C4-2B (cell line): ENCODE results near the gene NCKAP5.

Experiments used
- CTCF ChIP-seq: fragments of 450-650 bp; conservative IDR thresholded peaks from 2 replicates; pipeline ENCODE4 v1.5.1; 2017; ENCODE audit warnings: mild to moderate bottlenecking
- ZFX ChIP-seq: fragments of 450-650 bp; IDR thresholded peaks from 2 replicates; pipeline ENCODE4 v1.6.1; 2017

GRCh38 chr2:132955871-132956615 lies 612.2 kb downstream of the NCKAP5 start:
- TF ChIP-seq CTCF (no peak), ZFX (no peak)
